ENCODE results near the gene IFT43. TPM values are rescaled to one million over a fixed set of nuclear protein-coding genes. Genes with fewer than 3 reads are reported as not detected.

Gene IFT43
- total RNA-seq, 1 donor from 2014 or later: 8.9 TPM

- Mint-ChIP-seq H3K27ac (no peak overlapping the region), H3K27me3 (no peaks in the 10 kb centered on the region), H3K4me1 (no peaks in the 10 kb centered on the region), H3K4me3 (no peak overlapping the region), H3K36me3 (ENCODE audit: low read depth) (no peaks in the 10 kb centered on the region), H3K9me3 (no peaks in the 10 kb centered on the region)
- intact Hi-C loops (cut with micrococcal nuclease): loop anchor here (5.0 kb wide), 1 partner anchor 594 kb away; no protein-coding TSS in a partner anchor
- DNase-seq: no peak
Measured at GRCh38 chr14:76053572-76054355, 68.2 kb downstream of the IFT43 start.

- Mint-ChIP-seq H3K27me3 (no peaks in the 10 kb centered on the region), H3K4me1 (no peaks in the 10 kb centered on the region), H3K36me3 (ENCODE audit: low read depth) (no peaks in the 10 kb centered on the region), H3K9me3 (no peaks in the 10 kb centered on the region), H3K27ac (no peak overlapping the region), H3K4me3 (no peak overlapping the region)
- no peak for DNase-seq
- intact Hi-C loops (cut with micrococcal nuclease): no loop called here
Measured at GRCh38 chr14:76055330-76055729, 69.8 kb downstream of the IFT43 start.

GRCh38 chr14:76056128-76056527 lies 70.6 kb downstream of the IFT43 start:
- H3K4me3 Mint-ChIP-seq: no peak overlapping the region
- intact Hi-C loops (cut with micrococcal nuclease): no loop called here

GRCh38 chr14:76057914-76058313 lies 72.4 kb downstream of the IFT43 start:
- intact Hi-C loops (cut with micrococcal nuclease): no loop called here
- no peak overlapping the region for H3K27ac Mint-ChIP-seq

More at GRCh38 chr14:76056128-76056527, 70.6 kb downstream of the IFT43 start:
- Mint-ChIP-seq H3K4me1 (no peaks in the 10 kb centered on the region), H3K9me3 (no peaks in the 10 kb centered on the region), H3K27ac (no peak overlapping the region), H3K27me3 (no peaks in the 10 kb centered on the region), H3K36me3 (ENCODE audit: low read depth) (no peaks in the 10 kb centered on the region)
- DNase-seq: no peak

GRCh38 chr14:76063327-76063726 lies 77.8 kb downstream of the IFT43 start:
- Mint-ChIP-seq H3K9me3 (no peaks in the 10 kb centered on the region), H3K4me1 (no peaks in the 10 kb centered on the region), H3K36me3 (ENCODE audit: low read depth) (no peaks in the 10 kb centered on the region), H3K27me3 (no peaks in the 10 kb centered on the region), H3K4me3 (no peak overlapping the region), H3K27ac (no peak overlapping the region)
- no peak for DNase-seq
- intact Hi-C loops (cut with micrococcal nuclease): no loop called here

More at GRCh38 chr14:76057914-76058313, 72.4 kb downstream of the IFT43 start:
- Mint-ChIP-seq H3K27me3 (no peaks in the 10 kb centered on the region), H3K4me1 (no peaks in the 10 kb centered on the region), H3K9me3 (no peaks in the 10 kb centered on the region), H3K36me3 (ENCODE audit: low read depth) (no peaks in the 10 kb centered on the region), H3K4me3 (no peak overlapping the region)
- DNase-seq: no peak

- intact Hi-C loops (cut with micrococcal nuclease): no loop called here
- H3K4me3 Mint-ChIP-seq: no peak overlapping the region
- H3K27me3 Mint-ChIP-seq: no peaks in the 10 kb centered on the region
- H3K4me1 Mint-ChIP-seq: no peaks in the 10 kb centered on the region
- H3K27ac Mint-ChIP-seq: no peak overlapping the region
- DNase-seq: no peak
- H3K36me3 Mint-ChIP-seq (ENCODE audit: low read depth): no peaks in the 10 kb centered on the region
- H3K9me3 Mint-ChIP-seq: no peaks in the 10 kb centered on the region
Measured at GRCh38 chr14:76065519-76065918, 80.0 kb downstream of the IFT43 start.

GRCh38 chr14:76067536-76067935 lies 82.0 kb downstream of the IFT43 start:
- no peaks in the 10 kb centered on the region for H3K9me3 Mint-ChIP-seq
- no peaks in the 10 kb centered on the region for H3K4me1 Mint-ChIP-seq
- no peak overlapping the region for H3K27ac Mint-ChIP-seq
- DNase-seq: no peak
- intact Hi-C loops (cut with micrococcal nuclease): no loop called here
- no peak overlapping the region for H3K4me3 Mint-ChIP-seq
- no peaks in the 10 kb centered on the region for H3K27me3 Mint-ChIP-seq
- no peaks in the 10 kb centered on the region for H3K36me3 Mint-ChIP-seq (ENCODE audit: low read depth)

- no peaks in the 10 kb centered on the region for H3K9me3 Mint-ChIP-seq
- H3K4me1 Mint-ChIP-seq: no peaks in the 10 kb centered on the region
- no peak for DNase-seq
- H3K36me3 Mint-ChIP-seq (ENCODE audit: low read depth): no peaks in the 10 kb centered on the region
- no peak overlapping the region for H3K4me3 Mint-ChIP-seq
- H3K27ac Mint-ChIP-seq: no peak overlapping the region
- intact Hi-C loops (cut with micrococcal nuclease): no loop called here
- H3K27me3 Mint-ChIP-seq: no peaks in the 10 kb centered on the region
Measured at GRCh38 chr14:76073717-76074116, 88.2 kb downstream of the IFT43 start.

GRCh38 chr14:76077340-76077739 lies 91.8 kb downstream of the IFT43 start:
- Mint-ChIP-seq H3K4me1 (no peaks in the 10 kb centered on the region), H3K4me3 (no peak overlapping the region), H3K27me3 (no peaks in the 10 kb centered on the region), H3K9me3 (no peaks in the 10 kb centered on the region), H3K36me3 (ENCODE audit: low read depth) (no peaks in the 10 kb centered on the region), H3K27ac (no peak overlapping the region)
- intact Hi-C loops (cut with micrococcal nuclease): no loop called here
- DNase-seq: no peak

GRCh38 chr14:76078501-76078900 lies 92.9 kb downstream of the IFT43 start:
- Mint-ChIP-seq H3K36me3 (ENCODE audit: low read depth) (no peaks in the 10 kb centered on the region), H3K27ac (no peak overlapping the region), H3K27me3 (no peaks in the 10 kb centered on the region), H3K4me3 (no peak overlapping the region), H3K9me3 (no peaks in the 10 kb centered on the region), H3K4me1 (no peaks in the 10 kb centered on the region)
- intact Hi-C loops (cut with micrococcal nuclease): no loop called here
- DNase-seq: no peak

GRCh38 chr14:76080025-76080424 lies 94.5 kb downstream of the IFT43 start:
- DNase-seq: no peak
- Mint-ChIP-seq H3K36me3 (ENCODE audit: low read depth) (no peaks in the 10 kb centered on the region), H3K4me1 (no peaks in the 10 kb centered on the region), H3K27me3 (no peaks in the 10 kb centered on the region), H3K27ac (no peak overlapping the region), H3K9me3 (no peaks in the 10 kb centered on the region), H3K4me3 (no peak overlapping the region)
- intact Hi-C loops (cut with micrococcal nuclease): no loop called here

GRCh38 chr14:76080471-76080870 lies 94.9 kb downstream of the IFT43 start:
- no peak for DNase-seq
- intact Hi-C loops (cut with micrococcal nuclease): no loop called here
- Mint-ChIP-seq H3K4me1 (no peaks in the 10 kb centered on the region), H3K27ac (no peak overlapping the region), H3K27me3 (no peaks in the 10 kb centered on the region), H3K9me3 (no peaks in the 10 kb centered on the region), H3K36me3 (ENCODE audit: low read depth) (no peaks in the 10 kb centered on the region), H3K4me3 (no peak overlapping the region)

GRCh38 chr14:76081642-76082041 lies 96.1 kb downstream of the IFT43 start:
- Mint-ChIP-seq H3K36me3 (ENCODE audit: low read depth) (no peaks in the 10 kb centered on the region), H3K27ac (no peak overlapping the region), H3K4me3 (no peak overlapping the region), H3K27me3 (no peaks in the 10 kb centered on the region), H3K9me3 (no peaks in the 10 kb centered on the region), H3K4me1 (no peaks in the 10 kb centered on the region)
- intact Hi-C loops (cut with micrococcal nuclease): no loop called here
- DNase-seq: no peak

- no peaks in the 10 kb centered on the region for H3K27me3 Mint-ChIP-seq
- intact Hi-C loops (cut with micrococcal nuclease): no loop called here
- H3K36me3 Mint-ChIP-seq (ENCODE audit: low read depth): no peaks in the 10 kb centered on the region
- H3K9me3 Mint-ChIP-seq: no peaks in the 10 kb centered on the region
- DNase-seq: no peak
- no peak overlapping the region for H3K27ac Mint-ChIP-seq
- H3K4me3 Mint-ChIP-seq: no peak overlapping the region
- H3K4me1 Mint-ChIP-seq: no peaks in the 10 kb centered on the region
Measured at GRCh38 chr14:76083796-76084765, 98.5 kb downstream of the IFT43 start.

Data from activated CD4-positive, alpha-beta T cell treated with anti-CD3 and anti-CD28 coated beads, Interleukin-2, amount 10 ng/mL, durations not matched to agents 24 days and 14 days (primary cell).